ENCODE data around the gene C1QTNF12. TPM values are rescaled to one million over a fixed set of nuclear protein-coding genes. Genes with fewer than 3 reads are reported as not detected.

C1QTNF12 gene
- total and polyA plus RNA-seq, 12 donors = 0.42 to 2.3 (median 1.1) TPM; not detected in 1

DNA sequence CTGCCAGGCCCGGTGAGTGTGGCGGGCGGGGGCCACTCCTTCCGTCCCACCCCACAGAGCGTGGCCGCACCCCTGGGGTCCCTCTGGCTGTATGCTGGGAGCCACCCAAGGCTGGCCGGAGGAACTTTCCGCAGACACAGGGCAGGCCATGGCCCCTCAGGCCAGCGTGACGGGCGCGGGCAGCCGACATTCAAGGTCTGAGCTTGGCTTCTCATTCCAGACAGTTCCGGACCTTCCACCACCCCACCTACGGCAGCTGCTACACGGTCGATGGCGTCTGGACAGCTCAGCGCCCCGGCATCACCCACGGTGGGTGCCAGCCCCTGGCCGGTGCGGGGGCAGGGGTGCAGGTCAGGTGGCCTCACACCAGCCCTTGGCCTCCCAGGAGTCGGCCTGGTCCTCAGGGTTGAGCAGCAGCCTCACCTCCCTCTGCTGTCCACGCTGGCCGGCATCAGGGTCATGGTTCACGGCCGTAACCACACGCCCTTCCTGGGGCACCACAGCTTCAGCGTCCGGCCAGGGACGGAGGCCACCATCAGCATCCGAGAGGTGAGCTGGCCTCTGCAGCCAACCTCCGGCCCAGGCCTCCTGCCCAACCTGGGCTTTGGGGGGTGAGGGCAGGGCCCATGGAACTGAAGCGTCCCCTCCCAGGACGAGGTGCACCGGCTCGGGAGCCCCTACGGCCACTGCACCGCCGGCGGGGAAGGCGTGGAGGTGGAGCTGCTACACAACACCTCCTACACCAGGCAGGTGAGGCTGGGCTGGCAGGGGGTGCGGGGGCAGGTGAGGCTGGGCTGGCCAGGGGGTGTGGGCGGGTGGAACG is 41.0 kb upstream of the C1QTNF12 start:
- Histone ChIP-seq H3K36me3 (no peaks in the 10 kb centered on the region), H3K9me3 (no peaks in the 10 kb centered on the region), H3K4me3 (no peak overlapping the region), H3K27me3 (peaks cover 0 to 32% (median 24%) of the 10 kb centered on the region in 7 donors), H3K27ac (no peak overlapping the region), H3K4me1 (peaks cover 0 to 13% (median 7%) of the 10 kb centered on the region in 9 donors)
- no peak for ATAC-seq
- 82 to 85% methylated on average over 44 to 46 of the region's 46 CpGs for WGBS, 2 donors
- DNase-seq = peak in 1 of 2 donors; percentile 7
- intact Hi-C loops (cut with DNase I) = no loop called here
- no peak for TF ChIP-seq CTCF (IDR thresholded peaks at IDR 0.05)

DNA sequence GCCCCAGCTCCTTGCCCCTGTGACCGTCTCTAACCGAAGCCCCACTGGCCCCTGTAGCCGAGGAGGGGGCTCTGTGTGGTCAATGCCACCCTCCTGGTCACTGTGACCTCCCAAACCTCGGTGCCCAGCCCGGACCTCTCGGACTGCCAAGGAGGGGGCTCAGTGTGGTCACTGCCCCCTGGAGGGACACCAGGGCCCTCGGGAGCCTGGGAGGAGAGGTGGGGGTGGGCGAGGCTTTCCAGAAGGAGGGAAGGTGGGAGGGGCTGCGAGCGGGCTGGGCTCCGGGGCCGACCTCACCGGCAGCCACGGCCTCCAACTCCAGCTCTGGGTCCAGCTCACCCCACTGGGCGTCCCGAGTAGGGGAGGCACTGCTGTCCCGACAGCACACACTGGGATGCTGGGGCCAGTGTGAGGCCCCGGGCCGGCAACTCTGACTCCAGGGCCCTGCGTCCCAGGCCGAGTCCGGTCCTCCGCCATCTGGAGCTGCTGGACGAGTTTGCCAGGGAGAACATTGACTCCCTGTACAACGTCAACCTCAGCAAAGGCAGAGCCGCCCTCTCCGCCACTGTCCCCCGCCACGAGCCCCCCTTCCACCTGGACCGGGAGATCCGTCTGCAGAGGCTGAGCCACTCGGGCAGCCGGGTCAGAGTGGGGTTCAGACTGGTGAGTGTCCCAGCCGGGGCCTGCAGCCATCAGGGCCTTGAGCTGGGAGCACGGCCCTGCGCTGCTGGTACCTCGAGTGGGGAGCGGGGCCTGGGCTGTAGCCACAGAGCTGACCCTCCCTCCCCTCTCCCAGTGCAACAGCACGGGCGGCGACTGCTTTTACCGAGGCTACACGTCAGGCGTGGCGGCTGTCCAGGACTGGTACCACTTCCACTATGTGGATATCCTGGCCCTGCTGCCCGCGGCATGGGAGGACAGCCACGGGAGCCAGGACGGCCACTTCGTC is 40.1 kb upstream of the C1QTNF12 start:
- Histone ChIP-seq H3K4me1 (peaks cover 0 to 14% (median 7%) of the 10 kb centered on the region in 9 donors), H3K4me3 (no peak overlapping the region), H3K27ac (no peak overlapping the region), H3K9me3 (no peaks in the 10 kb centered on the region), H3K36me3 (no peaks in the 10 kb centered on the region), H3K27me3 (peaks cover 0 to 32% (median 24%) of the 10 kb centered on the region in 7 donors)
- WGBS, 2 donors = 66 to 70% methylated on average over 50 of the region's 50 CpGs
- ATAC-seq (no peak), DNase-seq (no peak)
- intact Hi-C loops (cut with DNase I) = no loop called here
- no peak for TF ChIP-seq CTCF (IDR thresholded peaks at IDR 0.05)

DNA sequence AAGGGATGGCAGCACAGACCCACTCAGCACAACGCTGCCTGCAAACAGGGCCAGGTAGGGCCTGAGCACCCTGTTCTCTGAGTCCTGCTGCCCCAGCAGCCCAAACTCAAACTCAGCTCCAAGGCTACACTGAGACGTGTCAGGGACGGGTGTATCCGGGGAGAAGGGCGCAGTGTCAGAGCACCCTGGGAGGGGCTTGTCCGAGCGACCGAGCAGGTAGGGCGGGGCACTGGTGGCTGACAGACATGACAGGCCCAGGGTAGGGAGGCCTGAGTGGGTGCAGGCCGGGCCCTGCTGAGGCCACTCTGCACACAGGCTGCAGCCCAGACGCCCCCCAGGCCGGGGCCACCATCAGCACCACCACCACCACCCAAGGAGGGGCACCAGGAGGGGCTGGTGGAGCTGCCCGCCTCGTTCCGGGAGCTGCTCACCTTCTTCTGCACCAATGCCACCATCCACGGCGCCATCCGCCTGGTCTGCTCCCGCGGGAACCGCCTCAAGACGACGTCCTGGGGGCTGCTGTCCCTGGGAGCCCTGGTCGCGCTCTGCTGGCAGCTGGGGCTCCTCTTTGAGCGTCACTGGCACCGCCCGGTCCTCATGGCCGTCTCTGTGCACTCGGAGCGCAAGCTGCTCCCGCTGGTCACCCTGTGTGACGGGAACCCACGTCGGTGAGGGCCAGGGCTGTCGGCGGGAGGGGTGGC is 39.2 kb upstream of the C1QTNF12 start:
- intact Hi-C loops (cut with DNase I) = no loop called here
- Histone ChIP-seq H3K36me3 (no peaks in the 10 kb centered on the region), H3K4me1 (peaks cover 0 to 11% (median 0%) of the 10 kb centered on the region in 9 donors), H3K27ac (no peak overlapping the region), H3K4me3 (no peak overlapping the region), H3K27me3 (peaks cover 0 to 32% (median 24%) of the 10 kb centered on the region in 7 donors), H3K9me3 (no peaks in the 10 kb centered on the region)
- WGBS, 2 donors = 70 to 72% methylated on average over 37 of the region's 37 CpGs
- TF ChIP-seq CTCF (IDR thresholded peaks at IDR 0.05) = no peak
- no peak for ATAC-seq
- DNase-seq = no peak

- Histone ChIP-seq H3K27ac (no peak overlapping the region), H3K9me3 (no peaks in the 10 kb centered on the region), H3K4me3 (no peak overlapping the region), H3K27me3 (peaks cover 0 to 32% (median 24%) of the 10 kb centered on the region in 7 donors), H3K4me1 (peaks cover 0 to 11% (median 0%) of the 10 kb centered on the region in 9 donors), H3K36me3 (no peaks in the 10 kb centered on the region)
- intact Hi-C loops (cut with DNase I) = no loop called here
- no peak for TF ChIP-seq CTCF (IDR thresholded peaks at IDR 0.05)
- ATAC-seq (no peak), DNase-seq (no peak)
- 89 to 94% methylated on average over 22 of the region's 22 CpGs for WGBS, 2 donors
Observed at GRCh38 chr1:1285102-1285571, 38.6 kb upstream of the C1QTNF12 start.
